Gastrocnemius medialis (tissue), 4 donors: ENCODE results near the gene ELMO1. TPM values are rescaled to one million over a fixed set of nuclear protein-coding genes. Genes with fewer than 3 reads are reported as not detected.

Experiments
- ATAC-seq, 2 donors: fragments of 150-250 bp; one replicate each; pipeline ENCODE4 v1.9.1; 2016
- DNase-seq, 2 donors: peaks; one replicate each; pipeline ENCODE4 v3.0.0-alpha.2; 2019
- H3K27ac ChIP-seq, 4 donors: fragments of 200-600 bp; sonication (generic); 1 replicate in 1 of 4; 2 replicates in 3 of 4; pipeline ENCODE4 v1.5.1; 2016 to 2018; ENCODE audit warnings: mild to moderate bottlenecking in 2 of 4, moderate library complexity in 1 of 4
- H3K27me3 ChIP-seq, 3 donors: fragments of 200-600 bp; sonication (generic) in 2 of 3; 1 replicate in 1 of 3; 2 replicates in 2 of 3; pipeline versions ENCODE4 v1.5.1 to v1.6.0; 2016 to 2019; ENCODE audit warnings: mild to moderate bottlenecking in 1 of 3, moderate library complexity in 1 of 3
- H3K36me3 ChIP-seq, 2 donors: fragments of 200-600 bp; sonication (generic) in 1 of 2; one replicate each; pipeline ENCODE4 v1.5.1; 2017 to 2018
- H3K4me1 ChIP-seq, 2 donors: fragments of 200-600 bp; sonication (generic) in 1 of 2; one replicate each; pipeline ENCODE4 v1.5.1; 2016 to 2017; ENCODE audit warnings: mild to moderate bottlenecking in 2 of 2
- H3K4me3 ChIP-seq, 4 donors: fragments of 200-600 bp; sonication (generic) in 3 of 4; 1 replicate in 1 of 4; 2 replicates in 3 of 4; pipeline ENCODE4 v1.5.1; 2016 to 2019; ENCODE audit warnings: mild to moderate bottlenecking in 2 of 4
- H3K9me3 ChIP-seq, 3 donors: fragments of 200-600 bp; sonication (generic) in 2 of 3; 1 replicate in 1 of 3; 2 replicates in 2 of 3; pipeline ENCODE4 v1.5.1; 2016 to 2019
- POLR2A ChIP-seq, 2 donors: fragments of 450-650 bp; IDR thresholded peaks; one replicate each; pipeline ENCODE4 v1.6.1; 2017; ENCODE audit warnings: antibody characterized with exemption in 2 of 2, mild to moderate bottlenecking in 2 of 2, moderate library complexity in 2 of 2
- in situ Hi-C, 4 donors: fragments of 200-750 bp; cut with MboI; loops; one replicate each; pipeline versions ENCODE4 v1.15.0 to v1.8.0; 2017; ENCODE audit warnings: low sequenced_read_pairs in 4 of 4
- intact Hi-C: fragments of 100-400 bp; cut with DNase I; formaldehyde crosslinking; loops from one replicate; pipeline ENCODE4 v1.15.1; 2023; ENCODE audit warnings: low total_unique reads
- total RNA-seq, 4 donors: library from RNA; depleted of rRNA; stranded (reverse); fragments of >200 nt; gene quantifications; one replicate each; pipeline versions ENCODE4 v1.1.0 to v1.2.3, GENCODE V29; 2016
- TF ChIP-seq, protein P1 (sequence below), 5 experiments: fragments of 450-650 bp in 3 of 5; fragments of 200-600 bp in 2 of 5; sonication (generic) in 2 of 5; IDR thresholded peaks in 4 of 5; conservative IDR thresholded peaks in 1 of 5; 1 replicate in 4 of 5; 2 replicates in 1 of 5; pipeline ENCODE4 v1.5.1; 2016 to 2019; ENCODE audit warnings: antibody characterized with exemption in 5 of 5, mild to moderate bottlenecking in 3 of 5, moderate library complexity in 3 of 5

The ELMO1 gene
- total RNA-seq, 4 donors from 2014 or later = 8.4 to 18.9 (median 14.6) TPM

DNA sequence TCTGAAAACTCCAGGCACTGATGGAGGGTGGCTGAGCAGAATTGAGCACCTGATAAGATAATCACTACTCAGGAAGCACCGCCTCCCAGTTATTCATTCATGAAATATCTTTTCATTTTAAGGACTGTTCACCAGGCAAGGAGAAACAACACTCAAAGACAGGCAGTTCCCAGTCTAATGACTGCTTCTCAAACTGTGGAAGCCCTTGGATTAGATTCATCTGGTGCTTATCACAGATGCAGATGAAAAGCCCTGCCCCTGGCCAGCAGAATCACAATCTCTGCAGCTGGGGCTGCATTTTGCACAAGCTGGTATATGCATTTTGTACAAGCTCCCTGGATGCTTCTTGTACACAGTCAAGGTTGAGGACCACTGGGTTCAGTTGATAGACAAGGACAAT, 109.7 kb downstream of the ELMO1 start:
- Histone ChIP-seq H3K36me3 (no peaks in the 10 kb centered on the region), H3K4me1 (no peaks in the 10 kb centered on the region), H3K9me3 (no peaks in the 10 kb centered on the region), H3K27me3 (no peaks in the 10 kb centered on the region), H3K4me3 (no peak overlapping the region), H3K27ac (no peak overlapping the region)
- ATAC-seq (no peak), DNase-seq (no peak)
- in situ Hi-C loops = no loop called here
- TF ChIP-seq, protein P1, sequence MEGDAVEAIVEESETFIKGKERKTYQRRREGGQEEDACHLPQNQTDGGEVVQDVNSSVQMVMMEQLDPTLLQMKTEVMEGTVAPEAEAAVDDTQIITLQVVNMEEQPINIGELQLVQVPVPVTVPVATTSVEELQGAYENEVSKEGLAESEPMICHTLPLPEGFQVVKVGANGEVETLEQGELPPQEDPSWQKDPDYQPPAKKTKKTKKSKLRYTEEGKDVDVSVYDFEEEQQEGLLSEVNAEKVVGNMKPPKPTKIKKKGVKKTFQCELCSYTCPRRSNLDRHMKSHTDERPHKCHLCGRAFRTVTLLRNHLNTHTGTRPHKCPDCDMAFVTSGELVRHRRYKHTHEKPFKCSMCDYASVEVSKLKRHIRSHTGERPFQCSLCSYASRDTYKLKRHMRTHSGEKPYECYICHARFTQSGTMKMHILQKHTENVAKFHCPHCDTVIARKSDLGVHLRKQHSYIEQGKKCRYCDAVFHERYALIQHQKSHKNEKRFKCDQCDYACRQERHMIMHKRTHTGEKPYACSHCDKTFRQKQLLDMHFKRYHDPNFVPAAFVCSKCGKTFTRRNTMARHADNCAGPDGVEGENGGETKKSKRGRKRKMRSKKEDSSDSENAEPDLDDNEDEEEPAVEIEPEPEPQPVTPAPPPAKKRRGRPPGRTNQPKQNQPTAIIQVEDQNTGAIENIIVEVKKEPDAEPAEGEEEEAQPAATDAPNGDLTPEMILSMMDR (IDR thresholded peaks at IDR 0.05 in 4 of 5, conservative IDR thresholded peaks at IDR 0.05 in 1 of 5) = no peak
- TF ChIP-seq POLR2A (IDR thresholded peaks at IDR 0.05) = no peak
- intact Hi-C loops = no loop called here

DNA sequence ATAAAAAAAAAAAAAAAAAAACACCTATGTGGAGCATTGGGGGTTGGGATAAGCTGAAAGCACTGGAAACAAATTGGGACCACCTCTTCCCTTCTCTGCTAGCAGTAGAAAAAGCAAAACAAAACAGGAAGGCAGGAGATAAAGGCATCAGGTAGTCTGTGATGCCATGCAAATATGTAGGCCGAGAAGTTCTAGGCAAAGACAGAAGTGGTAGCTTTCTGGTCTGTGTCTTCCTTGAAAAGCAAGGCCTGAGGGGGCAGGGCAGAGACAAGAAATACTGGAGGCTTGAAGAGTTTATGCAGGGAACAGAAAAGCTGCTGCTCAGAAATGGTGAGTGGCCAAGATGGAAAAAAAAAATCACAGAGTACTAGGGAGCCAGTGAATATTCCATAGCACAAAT, 111.1 kb downstream of the ELMO1 start:
- Histone ChIP-seq H3K4me1 (no peaks in the 10 kb centered on the region), H3K27me3 (no peaks in the 10 kb centered on the region), H3K9me3 (no peaks in the 10 kb centered on the region), H3K36me3 (no peaks in the 10 kb centered on the region), H3K4me3 (no peak overlapping the region), H3K27ac (no peak overlapping the region)
- ATAC-seq (no peak), DNase-seq (no peak)
- TF ChIP-seq POLR2A (IDR thresholded peaks at IDR 0.05) = no peak
- TF ChIP-seq, protein P1 (IDR thresholded peaks at IDR 0.05 in 4 of 5, conservative IDR thresholded peaks at IDR 0.05 in 1 of 5) = no peak
- in situ Hi-C loops = no loop called here
- intact Hi-C loops = no loop called here

GRCh38 chr7:37336259-37336658, 112.4 kb downstream of the ELMO1 start:
- intact Hi-C loops (no loop called here), in situ Hi-C loops (no loop called here)
- TF ChIP-seq, protein P1 (IDR thresholded peaks at IDR 0.05 in 4 of 5, conservative IDR thresholded peaks at IDR 0.05 in 1 of 5) = no peak
- TF ChIP-seq POLR2A (IDR thresholded peaks at IDR 0.05) = no peak
- no peaks in the 10 kb centered on the region for H3K27me3 ChIP-seq
- no peaks in the 10 kb centered on the region for H3K4me1 ChIP-seq
- ATAC-seq (no peak), DNase-seq (no peak)
- H3K9me3 ChIP-seq = no peaks in the 10 kb centered on the region
- H3K27ac ChIP-seq = no peak overlapping the region
- no peaks in the 10 kb centered on the region for H3K36me3 ChIP-seq
- H3K4me3 ChIP-seq = no peak overlapping the region

- Histone ChIP-seq H3K27ac (peak overlapping the region; percentile 59 to 69 (median 62)), H3K36me3 (no peaks in the 10 kb centered on the region), H3K4me1 (no peaks in the 10 kb centered on the region), H3K4me3 (no peak overlapping the region), H3K9me3 (no peaks in the 10 kb centered on the region), H3K27me3 (no peaks in the 10 kb centered on the region)
- in situ Hi-C loops = no loop called here
- intact Hi-C loops = no loop called here
- DNase-seq (no peak), ATAC-seq (peak; percentile 60 to 75)
- no peak for TF ChIP-seq POLR2A (IDR thresholded peaks at IDR 0.05)
- TF ChIP-seq, protein P1 (IDR thresholded peaks at IDR 0.05 in 4 of 5, conservative IDR thresholded peaks at IDR 0.05 in 1 of 5) = no peak
These were observed 115.6 kb downstream of the ELMO1 start for GRCh38 chr7:37333075-37333474.
